GM12878 (cell line): Measurements from ENCODE around the gene PADI3. TPM values are rescaled to one million over a fixed set of nuclear protein-coding genes. Genes with fewer than 3 reads are reported as not detected.

Source experiments
- ATAC-seq: fragments of 200-7000 bp; cut with Tn5 transposase; 3 replicates; pipeline ENCODE4 v1.9.1; 2020; ENCODE audit warnings: mild to moderate bottlenecking, moderate library complexity
- BruUV-seq: library from RNA; stranded (reverse); fragments of 400-500 nt; replicated peaks from 2 replicates; lab custom pipeline; 2021; lab: Mats Ljungman, UMichigan
- CTCF ChIA-PET: fragments of 300-600 bp; sonication (Branson Sonifier 250); formaldehyde crosslinking; extraction: SDS; loops from one replicate; lab custom pipeline; 2021; ENCODE audit warnings: inconsistent platforms; lab: Yijun Ruan, JAX
- POLR2A ChIA-PET: fragments of 350-600 bp; formaldehyde crosslinking; extraction: SDS; loops from one replicate; lab custom pipeline; 2021; ENCODE audit warnings: inconsistent platforms; lab: Charles Lee
- RAD21 ChIA-PET: fragments of 300-600 bp; sonication (Branson Sonifier 250); formaldehyde crosslinking; loops from one replicate; lab custom pipeline; 2023; ENCODE audit warnings: antibody characterized with exemption; ENCODE audit not compliant: unreplicated experiment; lab: Charles Lee
- SMC1A ChIA-PET: fragments of 300-600 bp; sonication (Branson Sonifier 250); formaldehyde crosslinking; loops from one replicate; lab custom pipeline; 2023; ENCODE audit not compliant: unreplicated experiment, uncharacterized antibody; lab: Charles Lee
- DNase-seq: peaks from one replicate; pipeline ENCODE4 v3.0.0-alpha.2; 2011; ENCODE audit warnings: low read depth, low spot score
- FAIRE-seq: peaks from 3 replicates; lab custom pipeline; 2011; peaks lifted over from hg19 to GRCh38; lab: Jason Lieb, UNC
- H2AFZ ChIP-seq: 2 replicates; pipeline ENCODE4 v1.6.0; 2011; ENCODE audit warnings: low read depth, low read length, control low read depth; ENCODE audit not compliant: control insufficient read depth
- H3K27ac ChIP-seq: 2 replicates; pipeline ENCODE4 v1.5.1; 2011; ENCODE audit warnings: control low read depth; ENCODE audit not compliant: control insufficient read depth, insufficient read depth
- H3K27me3 ChIP-seq, 2 experiments: replicated peaks in 1 of 2; 2 replicates each; pipeline versions ENCODE4 v1.6.0 to v1.6.1; 2011; ENCODE audit warnings: low read length in 1 of 2; ENCODE audit not compliant: control insufficient read depth in 2 of 2, insufficient read depth in 2 of 2
- H3K36me3 ChIP-seq, 2 experiments: 2 replicates each; pipeline ENCODE4 v1.5.1; 2011; ENCODE audit warnings: low read length in 1 of 2; ENCODE audit not compliant: control insufficient read depth in 2 of 2, insufficient read depth in 2 of 2
- H3K4me1 ChIP-seq: 2 replicates; pipeline ENCODE4 v1.6.1; 2011; ENCODE audit warnings: mild to moderate bottlenecking, low read length, moderate library complexity, mixed read lengths; ENCODE audit not compliant: control insufficient read depth, insufficient read depth
- H3K4me2 ChIP-seq: 2 replicates; pipeline ENCODE4 v1.6.0; 2011; ENCODE audit warnings: control low read depth; ENCODE audit not compliant: control insufficient read depth, insufficient read depth
- H3K4me3 ChIP-seq: fragments of 200-600 bp; sonication (generic); 2 replicates; pipeline ENCODE4 v1.5.1; 2016
- H3K79me2 ChIP-seq: 2 replicates; pipeline ENCODE4 v1.6.0; 2011; ENCODE audit warnings: low read length; ENCODE audit not compliant: control insufficient read depth, insufficient read depth
- H3K9ac ChIP-seq: 2 replicates; pipeline ENCODE4 v1.8.0; 2011; ENCODE audit warnings: low read length, control low read depth, mixed read lengths; ENCODE audit not compliant: control insufficient read depth, insufficient read depth
- H3K9me3 ChIP-seq: replicated peaks from 3 replicates; pipeline ENCODE4 v1.5.1; 2011; ENCODE audit warnings: mild to moderate bottlenecking, low read length; ENCODE audit not compliant: control insufficient read depth, insufficient read depth
- H4K20me1 ChIP-seq: 2 replicates; pipeline ENCODE4 v1.6.0; 2011; ENCODE audit not compliant: control insufficient read depth, insufficient read depth
- MEF2A ChIP-seq: IDR thresholded peaks from 2 replicates; pipeline ENCODE4 v1.6.1; 2011; ENCODE audit warnings: low read depth, mild to moderate bottlenecking, low read length, moderate library complexity; ENCODE audit not compliant: insufficient read depth
- PML ChIP-seq: IDR thresholded peaks from 2 replicates; pipeline ENCODE4 v1.6.1; 2012; ENCODE audit warnings: low read length, inconsistent platforms
- POU2F2 ChIP-seq: IDR thresholded peaks from 3 replicates; pipeline ENCODE4 v1.6.1; 2011; ENCODE audit warnings: low read depth, mild to moderate bottlenecking, low read length, borderline replicate concordance
- WGBS: methylation state at CpG from one replicate; pipeline ENCODE4 v1.1.6; 2016; ENCODE audit warnings: low lambda C conversion rate; ENCODE audit not compliant: insufficient replicate concordance, insufficient coverage; ENCODE audit errors: missing lambda C conversion rate; 5-methylcytosine and 5-hydroxymethylcytosine counted together
- in situ Hi-C: fragments of 300-500 bp; cut with MboI; formaldehyde crosslinking; loops from 9 replicates; pipeline ENCODE4 v1.14.3; 2018; ENCODE audit warnings: mixed read lengths
- intact Hi-C: fragments of 100-400 bp; cut with micrococcal nuclease; formaldehyde crosslinking; loops from one replicate; pipeline ENCODE4 v1.14.2; 2022; ENCODE audit not compliant: unreplicated experiment
- polyA plus RNA-seq, 11 experiments: library from polyadenylated mRNA; depleted of rRNA in 4 of 11; unstranded in 6 of 11; stranded (reverse) in 5 of 11; fragments of >200 nt; fragmentation: Nextera tagmentation in 4 of 11; fragmentation: Illumina TruSeq in 1 of 11; extraction: Ambion mirVana in 4 of 11; extraction: Trizol in 1 of 11; gene quantifications; 1 replicate in 1 of 11; 2 replicates in 10 of 11; pipeline versions ENCODE4 v1.2.1 to v1.2.3, GENCODE V29; 2011 to 2016; ENCODE audit warnings: inconsistent platforms in 2 of 11, missing spikeins in 2 of 11, low read depth in 1 of 11
- total RNA-seq, 4 experiments: library from RNA; depleted of rRNA in 3 of 4; stranded (reverse); fragments of >200 nt in 3 of 4; fragmentation: Illumina TruSeq in 1 of 4; extraction: Trizol in 1 of 4; gene quantifications; 2 replicates each; pipeline versions ENCODE4 v1.2.1 to v1.2.3, GENCODE V29; 2013 to 2021

PADI3 gene
- total and polyA plus RNA-seq, 10 of the 15 experiments (the other 5 are each of a cell fraction or from before 2014, with no cell fraction given) = 0.01 TPM; not detected in 9

DNA sequence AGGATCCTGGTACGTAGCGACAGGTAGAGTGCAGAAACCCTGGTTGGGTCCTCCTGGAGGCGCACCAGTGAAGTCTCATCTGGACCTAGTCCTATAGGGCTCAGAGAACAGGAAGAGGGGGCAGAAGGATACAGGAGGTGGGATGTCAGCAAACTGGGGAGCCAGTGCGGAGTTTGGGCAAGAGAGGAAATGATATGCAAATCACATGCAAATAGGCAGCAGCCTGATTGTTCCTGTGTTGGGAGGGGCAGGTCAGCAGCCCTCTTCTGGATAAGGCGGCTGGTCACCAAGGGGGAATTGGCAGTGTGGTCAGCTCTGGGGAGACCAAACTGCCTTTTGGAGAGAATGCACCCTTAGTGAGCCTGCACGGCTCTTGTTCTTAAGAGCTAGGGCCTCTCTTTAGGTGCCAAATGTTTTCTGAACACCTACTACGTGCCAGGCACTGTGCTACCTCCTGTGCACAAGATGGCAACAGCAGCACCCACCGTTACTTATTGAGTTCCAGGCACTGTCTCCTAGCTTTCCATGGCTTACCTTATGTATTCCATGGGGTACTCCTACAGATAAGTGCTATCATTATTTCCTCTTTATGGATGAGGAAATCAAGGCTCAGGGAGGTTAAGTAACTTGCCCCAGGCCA, 18.1 kb upstream of the PADI3 start:
- FAIRE-seq (no peak), DNase-seq (no peak), ATAC-seq (no peak)
- Histone ChIP-seq H3K9ac (no peak overlapping the region), H3K79me2 (no peaks in the 10 kb centered on the region), H3K27me3 (no peaks in the 10 kb centered on the region), H3K4me1 (no peaks in the 10 kb centered on the region), H3K4me3 (no peak overlapping the region), H4K20me1 (no peaks in the 10 kb centered on the region), H3K27ac (no peak overlapping the region), H3K9me3 (no peaks in the 10 kb centered on the region; the same call in 2 of the 3 replicates), H2AFZ (no peak overlapping the region), H3K4me2 (no peak overlapping the region), H3K36me3 (no peaks in the 10 kb centered on the region)
- ChIA-PET CTCF (interaction anchor here (12.7 kb wide), 1 partner anchor 106 kb away, joined by 315 read pairs; the partner anchor contains the start of gene PADI2), SMC1A (interaction anchor here (12.3 kb wide), 1 partner anchor 106 kb away, joined by 236 read pairs; the partner anchor contains the start of gene PADI2), RAD21 (no interaction called here), POLR2A (interaction anchor here (0.5 kb wide), 1 partner anchor 271 kb away, joined by 3 read pairs; no protein-coding TSS in a partner anchor)
- TF ChIP-seq PML (no peak), POU2F2 (peak; percentile 76; the same call in 1 of the 3 replicates), MEF2A (no peak)
- in situ Hi-C loops (loop anchor here (10.0 kb wide), 1 partner anchor 286 kb away; no protein-coding TSS in a partner anchor), intact Hi-C loops (loop anchor here (10.0 kb wide), 1 partner anchor 104 kb away; no protein-coding TSS in a partner anchor)
- no TSS peak for BruUV-seq
- WGBS = 79% methylated on average over 8 of the region's 8 CpGs
